HG02571 (cell line): Measurements from ENCODE around the gene ZNF366.

ENCODE experiments used
- ATAC-seq: cut with Tn5 transposase; IDR thresholded peaks from one replicate; pipeline ENCODE4 v1.9.1; 2021; ENCODE audit warnings: mild to moderate bottlenecking, moderate library complexity; ENCODE audit not compliant: unreplicated experiment

ZNF366 gene

DNA sequence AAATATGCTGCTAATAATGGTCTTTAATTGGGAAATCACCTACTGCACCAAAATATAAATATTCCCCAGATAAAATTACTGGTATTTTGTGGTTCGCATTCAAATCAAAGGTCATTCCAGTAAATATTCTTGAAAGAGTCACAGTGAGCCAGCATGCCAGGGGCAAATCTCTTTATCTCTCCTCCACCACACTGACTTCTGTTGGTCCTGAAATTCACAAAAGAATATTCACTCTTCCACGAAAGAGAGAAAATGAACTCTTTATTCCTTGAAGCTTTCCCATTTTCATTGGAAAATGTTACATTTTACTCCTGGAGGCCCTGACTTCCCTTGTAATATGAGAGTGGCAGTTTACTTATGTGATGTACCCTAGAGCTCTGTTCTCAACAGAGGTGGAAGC lies 39.7 kb downstream of the ZNF366 start:
- no peak for ATAC-seq

DNA sequence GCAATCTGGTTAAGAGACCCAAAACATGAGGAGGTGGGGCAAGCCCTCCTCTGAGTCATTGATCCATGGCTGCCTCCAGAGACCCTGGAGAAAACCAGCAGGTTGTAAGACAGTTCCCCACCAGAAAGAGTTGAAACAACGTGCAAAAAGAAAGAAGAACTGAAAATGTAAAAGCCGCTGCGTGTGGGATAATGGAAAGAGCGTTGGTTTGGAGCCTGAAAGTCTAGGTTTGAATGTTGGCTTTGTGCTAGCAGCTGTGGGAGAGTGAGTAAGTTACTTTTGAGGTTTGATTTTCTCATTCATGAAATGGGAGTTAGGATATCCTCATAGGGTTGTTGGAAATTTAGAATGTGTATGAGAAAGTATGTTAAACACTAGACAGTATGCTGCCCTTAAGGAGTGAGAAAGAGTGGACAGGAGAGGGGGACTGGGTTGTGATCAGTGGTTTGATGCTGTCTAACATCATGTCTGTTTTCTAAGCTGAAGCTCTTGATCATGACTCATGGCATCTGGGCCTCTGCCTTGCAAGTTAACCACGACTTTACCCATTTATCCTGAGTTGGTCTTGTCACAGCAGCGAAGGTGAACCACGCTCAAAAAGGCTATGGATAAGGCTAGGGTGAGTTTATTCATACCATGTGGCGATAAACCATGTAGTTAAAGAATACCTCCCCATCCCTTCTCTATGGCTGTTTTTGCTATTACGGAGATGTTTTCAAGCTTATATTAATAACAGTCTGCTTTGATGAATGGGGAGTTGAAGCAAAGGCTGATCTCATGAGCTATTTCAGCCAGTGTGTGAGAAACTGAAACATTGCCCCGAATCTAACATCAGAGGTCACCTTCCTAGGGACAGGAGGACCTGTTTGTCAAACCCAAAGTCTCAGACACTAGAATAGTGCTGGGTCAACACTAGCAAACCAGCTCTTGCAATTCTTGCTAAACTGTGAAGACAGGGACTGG lies 41.3 kb downstream of the ZNF366 start:
- ATAC-seq = peak; percentile 68

- ATAC-seq = peak; percentile 40
Observed at GRCh38 chr5:72465066-72465465, 42.1 kb downstream of the ZNF366 start.

- no peak for ATAC-seq
Observed at GRCh38 chr5:72464071-72464470, 43.1 kb downstream of the ZNF366 start.

GRCh38 chr5:72463449-72464052 lies 43.7 kb downstream of the ZNF366 start:
- ATAC-seq = no peak

- ATAC-seq = no peak
Observed at GRCh38 chr5:72460413-72460812, 46.8 kb downstream of the ZNF366 start.

DNA sequence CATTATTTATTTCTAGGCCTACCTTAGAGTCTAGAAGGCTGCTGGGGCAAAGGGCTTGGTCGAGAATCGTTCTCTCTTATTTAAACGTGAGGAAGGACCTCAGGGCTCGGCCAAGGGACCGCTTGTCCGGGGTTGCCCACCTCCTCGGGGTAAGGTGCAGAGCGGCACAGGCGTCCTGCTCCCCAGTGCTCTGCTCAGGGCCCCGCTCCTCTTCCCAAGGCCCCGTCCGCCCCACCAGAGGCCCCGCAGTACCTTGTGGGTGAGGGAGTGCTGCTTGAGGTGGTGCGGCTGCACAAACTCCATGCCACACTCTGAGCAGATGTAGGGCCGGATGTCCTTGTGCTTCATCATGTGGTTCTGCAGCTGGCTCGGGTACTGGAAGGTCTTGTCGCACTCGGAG lies 47.3 kb downstream of the ZNF366 start:
- no peak for ATAC-seq

DNA sequence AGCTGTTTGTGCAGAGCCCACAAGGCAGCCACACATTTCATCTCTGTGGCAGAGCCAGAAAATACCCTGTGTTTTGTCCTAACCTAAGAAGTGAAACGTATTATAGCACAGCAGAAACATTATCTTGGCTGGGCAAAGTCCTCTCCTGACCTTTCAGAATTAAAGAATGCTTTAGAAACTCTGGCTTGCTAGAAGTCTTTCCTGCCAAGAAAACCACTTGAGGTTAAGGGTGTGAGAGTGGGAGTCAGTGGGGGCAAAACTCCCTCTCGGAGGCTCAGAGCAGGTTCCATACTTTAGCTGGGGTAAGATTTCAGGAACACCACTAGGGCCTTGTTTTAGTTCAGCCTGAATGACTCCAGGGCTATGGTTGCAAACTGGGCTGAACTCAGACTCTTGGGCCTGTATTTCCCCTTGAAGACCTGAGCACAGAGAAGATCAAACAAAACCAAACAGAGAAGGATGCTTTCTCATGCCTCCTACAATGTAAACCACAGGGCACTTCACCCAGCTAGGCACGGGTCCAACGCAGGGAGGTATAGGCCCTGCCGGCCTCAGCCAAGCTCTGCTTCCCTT lies 48.0 kb downstream of the ZNF366 start:
- no peak for ATAC-seq

- ATAC-seq = no peak
Observed at GRCh38 chr5:72458407-72458806, 48.8 kb downstream of the ZNF366 start.

DNA sequence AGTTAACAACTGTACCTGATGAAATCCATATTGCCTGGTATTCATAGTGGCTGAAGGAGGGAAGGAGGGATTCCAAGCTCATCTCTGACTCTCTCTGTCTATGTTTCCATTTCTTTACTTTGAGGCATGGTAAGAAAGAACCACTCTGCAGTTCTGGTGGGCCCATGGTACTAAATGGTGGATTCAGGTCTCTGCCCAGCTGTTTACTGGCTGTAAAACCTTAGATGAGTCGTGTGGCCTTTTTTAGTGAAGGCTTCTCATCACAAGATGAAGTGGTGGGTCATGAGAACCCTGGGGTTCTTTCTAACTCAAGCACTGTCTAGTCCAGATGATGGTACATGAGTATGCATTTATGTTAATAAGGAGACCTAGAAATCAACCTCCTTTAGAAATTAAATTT lies 49.7 kb downstream of the ZNF366 start:
- no peak for ATAC-seq

GRCh38 chr5:72456391-72457074 lies 50.7 kb downstream of the ZNF366 start:
- no peak for ATAC-seq

GRCh38 chr5:72455476-72455875 lies 51.7 kb downstream of the ZNF366 start:
- no peak for ATAC-seq

DNA sequence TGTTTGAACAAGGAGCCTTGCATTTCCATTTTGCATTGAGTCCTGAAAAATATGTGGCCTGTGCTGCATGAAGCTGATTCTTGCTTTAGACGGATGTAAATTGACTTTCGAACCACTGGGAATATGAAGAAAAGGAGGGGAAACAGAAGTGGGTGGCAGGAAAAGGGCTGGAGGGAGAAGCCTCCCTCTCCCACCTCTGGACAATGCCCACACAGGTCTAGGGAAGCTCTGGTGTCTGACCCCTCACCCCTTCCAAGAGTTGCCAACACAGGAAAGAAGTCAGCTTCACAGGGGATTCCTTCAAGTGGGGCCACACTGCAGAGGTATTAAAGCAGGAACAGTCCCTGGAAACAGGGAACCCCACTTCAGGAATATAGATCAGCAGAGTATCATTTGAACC lies 52.2 kb downstream of the ZNF366 start:
- no peak for ATAC-seq

- ATAC-seq = no peak
Observed at GRCh38 chr5:72453246-72453775, 53.9 kb downstream of the ZNF366 start.

DNA sequence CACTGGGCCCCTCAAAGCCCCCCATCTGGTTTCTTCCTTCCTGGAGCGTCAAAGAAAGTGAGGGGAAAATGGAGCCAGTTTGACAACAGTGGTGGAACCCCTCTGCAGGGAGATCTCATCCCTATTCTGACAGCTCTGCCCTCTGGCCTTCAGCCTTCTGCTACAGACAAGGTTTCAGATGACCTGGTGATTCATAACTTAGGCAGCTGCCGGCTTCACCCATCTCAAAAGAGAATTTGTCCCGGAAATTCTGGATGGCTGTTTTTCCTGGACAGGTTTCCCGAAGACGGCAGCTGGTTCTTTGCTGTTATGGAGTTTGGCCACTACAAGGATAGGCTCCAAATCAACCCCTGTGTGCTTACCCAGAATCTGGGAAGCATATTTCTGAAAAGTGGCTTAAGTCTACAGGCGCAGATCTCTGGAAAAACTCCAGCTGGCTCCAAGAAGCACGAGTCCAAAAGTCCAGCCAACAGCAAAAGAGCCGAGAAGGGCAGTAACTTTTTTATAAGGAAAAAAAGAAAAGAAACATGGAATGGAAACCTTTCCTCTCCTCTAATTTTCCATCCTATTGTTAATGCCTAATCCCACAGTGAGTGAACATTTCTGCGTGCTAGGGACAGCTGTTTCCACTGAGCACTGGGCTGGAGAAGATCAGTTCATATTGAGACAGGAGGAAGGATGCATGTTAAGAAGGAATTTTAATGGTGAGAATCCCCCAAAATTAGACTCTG lies 54.5 kb downstream of the ZNF366 start:
- ATAC-seq = peak; percentile 16

GRCh38 chr5:72451741-72452505 lies 55.3 kb downstream of the ZNF366 start:
- peak; percentile 84 for ATAC-seq

DNA sequence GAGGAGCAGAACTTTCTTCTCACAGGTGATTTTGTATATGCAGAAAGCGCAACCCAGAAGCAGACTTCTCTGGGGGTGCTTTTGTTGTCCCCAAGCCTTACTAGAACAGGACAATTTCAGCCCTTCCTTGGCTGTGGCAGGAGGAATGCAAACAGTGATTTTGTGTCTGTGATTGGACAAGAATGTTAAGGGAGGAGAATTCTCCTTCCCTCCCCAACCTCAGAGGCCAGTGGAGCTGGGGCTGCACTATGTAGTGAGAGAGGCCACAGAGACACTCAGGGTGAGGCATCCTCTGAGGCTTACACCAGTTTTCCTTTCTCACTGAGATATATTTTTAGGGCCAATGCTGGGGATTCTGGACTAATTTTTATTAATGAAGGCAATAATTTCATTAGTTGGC lies 58.8 kb downstream of the ZNF366 start:
- no peak for ATAC-seq

GRCh38 chr5:72447751-72448150 lies 59.5 kb downstream of the ZNF366 start:
- no peak for ATAC-seq

DNA sequence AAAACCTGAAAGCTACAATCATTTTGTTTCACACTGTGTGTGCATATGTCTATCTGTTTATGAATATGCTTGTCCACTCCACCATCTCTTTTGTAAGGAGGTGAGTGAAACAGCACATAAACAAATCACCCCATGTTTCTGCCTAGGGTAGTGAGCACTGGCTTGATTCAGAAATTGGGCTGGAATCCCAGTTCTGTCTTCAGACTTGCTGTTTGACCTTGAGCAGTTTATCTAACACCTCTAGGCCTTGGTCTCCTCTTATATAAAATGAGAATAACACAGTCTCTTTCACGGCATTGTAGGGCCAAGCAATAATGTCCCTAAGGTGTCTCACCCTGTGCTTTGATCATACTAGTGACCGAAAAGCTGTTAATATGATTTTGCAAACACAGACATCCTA lies 61.2 kb downstream of the ZNF366 start:
- ATAC-seq = no peak

DNA sequence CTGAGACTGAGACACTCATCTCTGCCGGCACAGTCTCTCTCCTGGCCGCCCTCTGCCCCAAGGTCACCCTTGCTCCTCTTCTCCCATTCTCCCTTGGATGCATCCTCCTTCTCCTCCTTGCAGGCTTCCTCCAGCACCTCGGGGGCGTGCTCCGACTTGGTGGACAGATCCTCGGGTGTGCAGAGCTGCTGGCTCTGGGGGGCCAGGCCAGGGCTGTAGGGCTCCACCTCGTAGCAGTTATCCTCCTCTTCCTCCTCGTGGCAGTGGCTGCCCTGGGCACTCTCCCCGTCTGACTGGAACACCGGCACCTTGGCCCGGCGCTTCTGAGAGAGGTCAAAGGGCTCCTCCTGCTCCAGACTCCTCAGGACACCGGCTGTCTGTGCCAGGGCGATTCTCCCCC lies 63.3 kb downstream of the ZNF366 start:
- ATAC-seq = no peak
